Transverse colon (tissue), 3 donors: Measurements from ENCODE around the gene SAP30BP.

Source experiments
- EP300 ChIP-seq: sonication (generic); formaldehyde crosslinking; IDR thresholded peaks from one replicate; pipeline ENCODE4 v1.6.1; 2017; ENCODE audit warnings: antibody characterized with exemption, low read depth
- POLR2A ChIP-seq: fragments of 450-650 bp; IDR thresholded peaks from one replicate; pipeline ENCODE4 v1.6.1; 2016; ENCODE audit warnings: antibody characterized with exemption, mild to moderate bottlenecking, moderate library complexity
- TF ChIP-seq, protein P1 (sequence below), 5 experiments: fragments of 200-600 bp in 3 of 5; fragments of 450-650 bp in 2 of 5; sonication (generic) in 3 of 5; IDR thresholded peaks; 1 replicate in 2 of 5; 2 replicates in 3 of 5; pipeline ENCODE4 v1.5.1; 2016 to 2017; ENCODE audit warnings: antibody characterized with exemption in 5 of 5, inconsistent platforms in 3 of 5, mild to moderate bottlenecking in 2 of 5, moderate library complexity in 1 of 5

DNA sequence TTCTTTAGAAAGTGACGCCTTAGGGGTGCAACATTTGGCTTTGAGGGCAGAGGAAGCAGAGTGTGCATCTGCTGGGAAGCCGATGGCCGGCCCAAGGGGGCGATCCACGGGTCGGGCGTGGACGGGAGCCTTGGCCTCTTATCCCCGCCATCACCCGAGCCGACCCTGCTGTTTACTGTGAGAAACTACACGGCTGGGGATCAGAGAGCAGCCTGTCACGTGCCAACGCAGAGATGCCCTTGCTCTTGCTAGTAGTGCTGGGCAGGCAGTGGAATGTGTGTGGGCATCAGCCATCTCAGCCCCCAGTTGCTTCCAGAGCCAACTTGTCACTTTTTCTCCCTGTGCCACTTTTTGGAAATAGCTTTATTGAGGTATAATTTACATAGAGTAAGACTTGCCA, 27.4 kb downstream of the SAP30BP start:
- no peak for TF ChIP-seq POLR2A
- TF ChIP-seq, protein P1, sequence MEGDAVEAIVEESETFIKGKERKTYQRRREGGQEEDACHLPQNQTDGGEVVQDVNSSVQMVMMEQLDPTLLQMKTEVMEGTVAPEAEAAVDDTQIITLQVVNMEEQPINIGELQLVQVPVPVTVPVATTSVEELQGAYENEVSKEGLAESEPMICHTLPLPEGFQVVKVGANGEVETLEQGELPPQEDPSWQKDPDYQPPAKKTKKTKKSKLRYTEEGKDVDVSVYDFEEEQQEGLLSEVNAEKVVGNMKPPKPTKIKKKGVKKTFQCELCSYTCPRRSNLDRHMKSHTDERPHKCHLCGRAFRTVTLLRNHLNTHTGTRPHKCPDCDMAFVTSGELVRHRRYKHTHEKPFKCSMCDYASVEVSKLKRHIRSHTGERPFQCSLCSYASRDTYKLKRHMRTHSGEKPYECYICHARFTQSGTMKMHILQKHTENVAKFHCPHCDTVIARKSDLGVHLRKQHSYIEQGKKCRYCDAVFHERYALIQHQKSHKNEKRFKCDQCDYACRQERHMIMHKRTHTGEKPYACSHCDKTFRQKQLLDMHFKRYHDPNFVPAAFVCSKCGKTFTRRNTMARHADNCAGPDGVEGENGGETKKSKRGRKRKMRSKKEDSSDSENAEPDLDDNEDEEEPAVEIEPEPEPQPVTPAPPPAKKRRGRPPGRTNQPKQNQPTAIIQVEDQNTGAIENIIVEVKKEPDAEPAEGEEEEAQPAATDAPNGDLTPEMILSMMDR (IDR thresholded peaks at IDR 0.05): no peak
- TF ChIP-seq EP300: no peak
